Stimulated activated naive CD4-positive, alpha-beta T cell (primary cell): Measurements from ENCODE around the gene CD247.

Experiments
- DNase-seq, 6 experiments: peaks; one replicate each; lab custom pipeline; 2025; lab: John Stamatoyannopoulos, UW

Gene CD247

GRCh38 chr1:167542109-167543032, 24.0 kb upstream of the CD247 start:
- DNase-seq: no peak

- DNase-seq: no peak
These were observed 23.3 kb upstream of the CD247 start for GRCh38 chr1:167541610-167542009.

- DNase-seq: no peak
These were observed 22.7 kb upstream of the CD247 start for GRCh38 chr1:167541003-167541402.

- DNase-seq: no peak
These were observed 20.3 kb upstream of the CD247 start for GRCh38 chr1:167538657-167539056.

- peak; percentile 22 to 75 (median 54) for DNase-seq
These were observed 15.5 kb upstream of the CD247 start for GRCh38 chr1:167533851-167534300.

DNA sequence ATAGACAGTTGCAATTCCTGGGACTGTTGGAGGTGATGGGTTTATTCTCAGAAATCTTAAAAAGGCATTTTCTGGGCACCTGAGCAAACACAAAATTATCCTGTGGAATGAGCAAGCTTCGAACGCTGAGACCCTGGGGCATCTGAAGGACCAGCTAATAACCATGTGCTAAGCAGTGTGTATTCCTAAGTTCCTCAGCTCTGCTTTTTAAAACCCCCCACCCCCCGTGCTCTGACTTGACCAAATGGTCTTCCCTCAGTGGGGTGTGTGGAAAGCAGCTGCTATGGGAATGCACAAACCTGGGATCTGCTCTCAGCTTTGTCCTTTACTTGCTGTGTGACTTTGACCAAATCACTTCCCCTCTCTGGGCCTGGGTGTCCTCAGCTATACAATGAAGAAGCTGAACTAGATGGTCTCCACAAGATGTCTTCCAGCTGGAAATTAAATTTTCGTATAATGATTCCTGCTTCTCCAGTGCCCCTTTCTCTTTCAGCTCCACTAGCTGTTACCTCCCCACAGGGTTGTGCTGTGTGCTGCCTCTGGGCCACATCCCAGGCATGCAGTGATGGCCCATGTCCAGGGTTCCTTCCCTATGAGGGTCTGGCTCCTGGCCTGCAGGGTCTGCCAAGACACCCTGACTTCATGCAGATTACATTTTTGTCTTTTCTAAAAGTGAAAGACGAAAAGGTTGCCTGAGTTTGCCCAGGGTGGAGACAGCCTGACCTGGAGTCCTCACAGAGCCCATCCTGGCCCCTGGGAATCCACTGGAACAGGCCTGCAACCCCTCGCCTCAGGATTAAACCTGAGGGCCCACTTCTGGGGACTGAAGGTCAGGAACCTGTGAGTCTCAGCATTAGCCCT, 14.9 kb upstream of the CD247 start:
- DNase-seq: no peak

GRCh38 chr1:167532375-167532774, 14.0 kb upstream of the CD247 start:
- no peak for DNase-seq

DNA sequence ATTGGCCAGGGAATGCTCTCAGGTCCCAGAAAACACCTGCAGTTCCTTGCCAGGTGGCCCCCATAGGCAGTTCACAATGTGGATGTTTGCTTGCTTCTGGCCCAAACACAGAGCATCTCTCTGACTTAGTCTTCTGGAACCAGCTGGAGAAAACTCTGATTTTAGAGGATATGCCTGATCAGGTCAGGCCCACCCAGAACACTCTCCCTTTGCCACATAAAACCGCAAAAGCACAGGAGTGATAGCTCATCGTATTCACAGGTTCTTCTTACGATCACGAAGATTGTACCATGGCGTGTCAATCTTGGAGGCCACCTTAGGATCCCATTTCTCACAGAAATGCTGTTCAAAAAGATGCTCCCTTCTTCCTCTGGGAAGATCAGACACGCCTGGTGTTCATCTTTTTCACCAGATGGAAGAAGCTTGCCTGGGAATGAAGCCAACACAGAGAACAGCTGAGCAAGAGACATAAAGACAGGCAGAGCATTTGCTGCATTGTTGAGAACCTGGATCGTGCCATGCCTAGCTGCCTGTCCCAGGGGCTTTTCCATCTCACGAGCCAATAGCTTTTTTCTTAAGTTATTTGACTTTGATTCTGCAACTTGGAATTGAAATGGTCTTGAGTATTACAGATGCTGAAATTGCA, 11.6 kb upstream of the CD247 start:
- DNase-seq: no peak

- no peak for DNase-seq
These were observed 9.9 kb upstream of the CD247 start for GRCh38 chr1:167528057-167528728.

DNA sequence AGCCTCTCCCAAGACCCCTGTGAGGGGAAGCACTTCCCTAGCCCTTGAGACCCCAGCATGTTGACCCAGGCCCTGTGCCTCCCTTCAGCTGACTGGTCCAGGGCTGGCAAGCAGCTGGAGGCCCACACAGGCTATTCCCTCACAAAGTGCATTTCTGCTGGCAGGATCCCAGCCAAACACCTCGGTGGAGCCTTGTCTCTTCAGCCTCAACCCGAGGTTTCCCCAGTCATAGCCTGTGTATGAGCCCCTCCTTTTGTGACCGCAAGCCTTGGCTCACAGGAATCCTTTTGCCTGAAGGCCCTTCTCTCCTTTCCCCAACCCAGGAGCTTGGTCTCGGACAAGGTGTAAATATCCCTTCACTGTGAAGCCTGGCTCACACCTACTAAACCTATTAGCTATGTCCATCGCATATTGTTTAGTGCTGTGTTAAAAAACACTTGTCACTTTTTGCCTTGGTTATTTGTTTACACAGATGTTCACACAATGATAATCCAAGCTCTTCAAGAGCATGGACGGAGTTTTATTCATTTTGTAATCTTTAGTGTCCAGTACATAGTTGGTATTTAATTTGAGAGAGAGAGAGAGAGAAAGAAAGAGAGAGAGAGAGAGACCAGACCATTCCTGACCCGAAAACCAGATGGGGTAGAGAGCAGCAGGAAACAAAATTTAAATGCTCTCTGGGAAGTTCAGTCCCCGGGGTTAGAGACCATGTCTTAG, 8.5 kb upstream of the CD247 start:
- DNase-seq: no peak

- DNase-seq: no peak
These were observed 6.3 kb upstream of the CD247 start for GRCh38 chr1:167524651-167525050.

GRCh38 chr1:167522246-167522645, 3.9 kb upstream of the CD247 start:
- no peak for DNase-seq

DNA sequence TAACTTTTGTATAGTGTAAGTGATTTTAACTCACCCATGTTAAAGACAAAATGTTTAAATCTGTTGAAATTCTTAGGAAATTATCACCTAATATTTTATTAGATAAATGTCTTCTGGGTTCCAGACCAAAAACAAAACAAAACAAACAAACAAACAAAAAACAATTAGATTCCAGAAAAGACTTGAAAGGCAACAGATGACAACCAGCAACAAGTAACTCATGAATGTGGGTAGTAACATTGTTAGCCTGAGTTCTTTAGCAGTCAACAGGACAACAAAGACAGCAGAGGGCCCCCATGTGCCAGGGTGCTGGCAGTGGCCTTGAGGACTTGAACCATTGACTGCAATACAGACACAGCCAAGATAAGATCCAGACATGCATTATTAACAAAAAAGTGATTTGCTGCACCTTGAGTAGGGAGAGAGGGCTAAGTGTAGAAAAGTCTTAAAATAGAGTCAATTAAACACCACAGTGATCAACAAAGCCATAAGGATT, 2.4 kb upstream of the CD247 start:
- DNase-seq: no peak

DNA sequence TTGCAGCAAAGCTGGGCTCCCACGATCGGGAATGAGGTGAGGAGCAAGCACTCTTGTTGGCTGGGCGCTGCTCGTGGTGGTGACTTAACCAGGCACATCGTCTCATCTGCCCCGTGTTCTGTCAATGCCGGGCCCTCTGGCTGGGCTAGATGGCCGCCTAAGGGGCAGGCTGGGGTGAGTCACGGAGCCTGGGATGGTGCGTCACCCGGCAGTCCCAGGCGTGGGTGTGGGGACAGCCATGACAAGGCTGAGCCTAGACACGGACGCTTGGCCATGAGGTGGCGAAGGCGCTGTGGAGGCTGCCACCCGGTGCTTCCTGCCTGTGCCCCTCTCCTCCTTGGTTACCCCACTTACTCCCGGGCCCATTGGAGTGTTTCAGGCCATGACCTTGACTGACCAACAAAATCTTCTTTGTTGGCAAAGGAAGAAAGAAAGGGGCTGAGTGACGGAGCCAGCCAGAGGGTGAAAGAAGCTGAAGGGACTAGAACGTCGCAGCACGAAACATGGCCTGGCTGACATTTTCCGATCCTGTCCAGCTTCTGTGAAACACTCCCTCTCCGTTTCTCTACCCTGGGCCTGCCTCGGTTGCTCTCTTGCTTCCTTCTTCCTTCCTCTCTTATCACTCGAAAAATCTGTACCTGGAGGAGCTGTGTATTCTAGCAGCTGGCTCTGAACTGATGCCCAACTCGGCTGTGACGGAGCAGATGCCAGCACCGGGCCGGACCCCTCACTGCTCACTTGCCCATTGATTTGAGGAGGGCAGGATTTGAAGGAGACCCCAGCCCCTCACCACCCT, 596 bp downstream of the CD247 start:
- DNase-seq: peak; percentile 45 to 74 (median 66)

GRCh38 chr1:167516404-167517388, 1.6 kb downstream of the CD247 start:
- peak; percentile 44 to 66 (median 55) for DNase-seq

GRCh38 chr1:167515893-167516321, 2.4 kb downstream of the CD247 start:
- DNase-seq: no peak

DNA sequence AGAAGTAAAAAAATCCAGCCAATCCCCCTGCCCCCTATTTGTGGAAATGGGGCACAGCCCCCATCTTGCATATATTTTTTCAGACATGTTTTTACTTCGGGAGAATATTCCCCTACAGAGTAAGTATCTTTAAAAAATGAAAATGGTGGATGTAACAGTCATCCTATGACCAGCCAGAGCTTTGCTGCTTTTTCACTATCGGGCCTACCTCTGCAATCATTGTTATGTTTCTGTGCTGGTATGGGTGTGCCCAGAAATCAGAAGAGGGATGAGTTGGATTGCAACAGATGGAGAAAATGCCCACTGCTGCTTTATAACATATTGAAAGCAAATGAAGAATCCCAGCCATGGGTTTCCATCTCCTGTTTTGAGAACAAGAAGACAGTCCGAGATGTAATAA, 2.9 kb downstream of the CD247 start:
- DNase-seq: no peak

GRCh38 chr1:167514288-167514687, 4.0 kb downstream of the CD247 start:
- DNase-seq: peak in 3 of 6 experiments; percentile 18 to 46 (median 19)
